Measurements from ENCODE around the gene RRP15. TPM values are rescaled to one million over a fixed set of nuclear protein-coding genes. Genes with fewer than 3 reads are reported as not detected.

RRP15 gene
- total and polyA plus RNA-seq, 9 of the 15 experiments (the other 6 are each of a cell fraction or from before 2014, with no cell fraction given): 9.5 to 58.1 (median 29.3) TPM

GRCh38 chr1:218332416-218332815 is 47.3 kb downstream of the RRP15 start:
- FAIRE-seq (no peak), DNase-seq (ENCODE audit: extremely low read depth in 1 of 4, low spot score in 3 of 4) (no peak), ATAC-seq (no peak)
- in situ Hi-C loops (cut with MboI) (loop anchor here (25.0 kb wide), 1 partner anchor 1480 kb away; no protein-coding TSS in a partner anchor), intact Hi-C loops (cut with micrococcal nuclease) (loop anchor here (5.0 to 10.0 kb wide), 5 partner anchors 75 to 1482 kb away; no protein-coding TSS in a partner anchor)
- Histone ChIP-seq H3K9ac (ENCODE audit: insufficient read depth in 1 of 2, low read depth in 2 of 2, low read length in 2 of 2) (no peak overlapping the region), H2AFZ (ENCODE audit: low read depth, low read length) (no peak overlapping the region), H3K79me2 (ENCODE audit: control insufficient read depth, insufficient read depth, low read length) (no peaks in the 10 kb centered on the region), H3K4me1 (replicated peaks in 1 of 2; ENCODE audit: control insufficient read depth in 2 of 2, insufficient read depth in 2 of 2, low read length in 2 of 2) (no peaks in the 10 kb centered on the region), H4K20me1 (replicated peaks; ENCODE audit: control insufficient read depth, insufficient read depth, low read length) (no peaks in the 10 kb centered on the region), H3K27me3 (ENCODE audit: control insufficient read depth in 2 of 2, insufficient read depth in 2 of 2, low read length in 2 of 2) (no peaks in the 10 kb centered on the region), H3K9me1 (ENCODE audit: control insufficient read depth, insufficient read depth, low read length) (no peaks in the 10 kb centered on the region), H3K4me3 (no peak overlapping the region), H3K27ac (ENCODE audit: extremely low read depth, low read depth, low read length) (no peak overlapping the region), H3K4me2 (ENCODE audit: insufficient read depth, low read length) (no peak overlapping the region), H3K9me3 (replicated peaks; ENCODE audit: control insufficient read depth, insufficient read depth, low read depth, low read length) (no peaks in the 10 kb centered on the region), H3K36me3 (ENCODE audit: control insufficient read depth, insufficient read depth, low read length) (peaks cover 33% of the 10 kb centered on the region; the same call in 2 of the 3 replicates)
- no peak for TF ChIP-seq PHF20 (IDR thresholded peaks at IDR 0.05; ENCODE audit: partially characterized antibody)
- TF ChIP-seq, protein P1, sequence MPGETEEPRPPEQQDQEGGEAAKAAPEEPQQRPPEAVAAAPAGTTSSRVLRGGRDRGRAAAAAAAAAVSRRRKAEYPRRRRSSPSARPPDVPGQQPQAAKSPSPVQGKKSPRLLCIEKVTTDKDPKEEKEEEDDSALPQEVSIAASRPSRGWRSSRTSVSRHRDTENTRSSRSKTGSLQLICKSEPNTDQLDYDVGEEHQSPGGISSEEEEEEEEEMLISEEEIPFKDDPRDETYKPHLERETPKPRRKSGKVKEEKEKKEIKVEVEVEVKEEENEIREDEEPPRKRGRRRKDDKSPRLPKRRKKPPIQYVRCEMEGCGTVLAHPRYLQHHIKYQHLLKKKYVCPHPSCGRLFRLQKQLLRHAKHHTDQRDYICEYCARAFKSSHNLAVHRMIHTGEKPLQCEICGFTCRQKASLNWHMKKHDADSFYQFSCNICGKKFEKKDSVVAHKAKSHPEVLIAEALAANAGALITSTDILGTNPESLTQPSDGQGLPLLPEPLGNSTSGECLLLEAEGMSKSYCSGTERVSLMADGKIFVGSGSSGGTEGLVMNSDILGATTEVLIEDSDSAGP (CRISPR knock-in tag; IDR thresholded peaks at IDR 0.05): no peak
- TF ChIP-seq EHMT2 (IDR thresholded peaks at IDR 0.05): no peak
- TF ChIP-seq, protein P2, sequence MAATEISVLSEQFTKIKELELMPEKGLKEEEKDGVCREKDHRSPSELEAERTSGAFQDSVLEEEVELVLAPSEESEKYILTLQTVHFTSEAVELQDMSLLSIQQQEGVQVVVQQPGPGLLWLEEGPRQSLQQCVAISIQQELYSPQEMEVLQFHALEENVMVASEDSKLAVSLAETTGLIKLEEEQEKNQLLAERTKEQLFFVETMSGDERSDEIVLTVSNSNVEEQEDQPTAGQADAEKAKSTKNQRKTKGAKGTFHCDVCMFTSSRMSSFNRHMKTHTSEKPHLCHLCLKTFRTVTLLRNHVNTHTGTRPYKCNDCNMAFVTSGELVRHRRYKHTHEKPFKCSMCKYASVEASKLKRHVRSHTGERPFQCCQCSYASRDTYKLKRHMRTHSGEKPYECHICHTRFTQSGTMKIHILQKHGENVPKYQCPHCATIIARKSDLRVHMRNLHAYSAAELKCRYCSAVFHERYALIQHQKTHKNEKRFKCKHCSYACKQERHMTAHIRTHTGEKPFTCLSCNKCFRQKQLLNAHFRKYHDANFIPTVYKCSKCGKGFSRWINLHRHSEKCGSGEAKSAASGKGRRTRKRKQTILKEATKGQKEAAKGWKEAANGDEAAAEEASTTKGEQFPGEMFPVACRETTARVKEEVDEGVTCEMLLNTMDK (IDR thresholded peaks at IDR 0.05; ENCODE audit: borderline replicate concordance, insufficient read depth, low read depth, low read length, poor library complexity, severe bottlenecking): no peak
- TF ChIP-seq CHD1 (IDR thresholded peaks at IDR 0.05; ENCODE audit: low read length): no peak
- no peak for TF ChIP-seq MLLT1 (IDR thresholded peaks at IDR 0.05)
- no peak for TF ChIP-seq TSHZ1 (CRISPR knock-in tag; IDR thresholded peaks at IDR 0.05)
- no peak for TF ChIP-seq SRSF9 (IDR thresholded peaks at IDR 0.05; ENCODE audit: borderline replicate concordance, low read depth, low read length)
- no peak for TF ChIP-seq ZNF282 (CRISPR knock-in tag; IDR thresholded peaks at IDR 0.05)
- TF ChIP-seq ZNF431 (CRISPR knock-in tag; IDR thresholded peaks at IDR 0.05): no peak
- TF ChIP-seq ZNF668 (CRISPR knock-in tag; IDR thresholded peaks at IDR 0.05): no peak
- TF ChIP-seq TAF9B (IDR thresholded peaks at IDR 0.05; ENCODE audit: partially characterized antibody): no peak
- TF ChIP-seq KHSRP (IDR thresholded peaks at IDR 0.05): no peak
- no peak for TF ChIP-seq ZFP1 (CRISPR knock-in tag; IDR thresholded peaks at IDR 0.05)
- TF ChIP-seq POLR3A (IDR thresholded peaks at IDR 0.05; ENCODE audit: borderline replicate concordance, extremely low read depth, insufficient read depth, insufficient read length): no peak
- POLR2A ChIA-PET: no interaction called here
- BruUV-seq (replicated peaks): no TSS peak
- CTCF ChIA-PET (ENCODE audit: low intra/inter-chr PET ratio): no interaction called here

All from K562 (cell line).